WTC11 (cell line): ENCODE data around the gene RASL10A. TPM values are rescaled to one million over a fixed set of nuclear protein-coding genes. Genes with fewer than 3 reads are reported as not detected.
A peak's percentile ranks its signal among the peaks of the same experiment; 100 is the strongest.

Experiments used
- ATAC-seq: fragments of 200-7000 bp; cut with Tn5 transposase; 2 replicates; pipeline ENCODE4 v1.10.0; 2021; ENCODE audit warnings: mild to moderate bottlenecking, moderate library complexity
- CTCF ChIA-PET: fragments of 300-600 bp; sonication (Branson Sonifier 250); formaldehyde crosslinking; loops from one replicate; lab custom pipeline; 2021; ENCODE audit warnings: antibody characterized with exemption; lab: Charles Lee
- POLR2A ChIA-PET: fragments of 350-600 bp; sonication (Branson Sonifier 250); formaldehyde crosslinking; loops from one replicate; lab custom pipeline; 2021; ENCODE audit warnings: antibody characterized with exemption; lab: Charles Lee
- DNase-seq: peaks from one replicate; pipeline ENCODE4 v3.0.0; 2021; ENCODE audit warnings: low spot score
- H3K27ac Mint-ChIP-seq: 2 replicates; pipeline ENCODE4 v1.8.0; 2021; ENCODE audit warnings: mixed read lengths
- H3K27me3 Mint-ChIP-seq: 2 replicates; pipeline ENCODE4 v1.8.0; 2021; ENCODE audit warnings: low read depth, mild to moderate bottlenecking, moderate library complexity, mixed read lengths
- H3K36me3 Mint-ChIP-seq: 2 replicates; pipeline ENCODE4 v1.8.0; 2021; ENCODE audit warnings: mixed read lengths
- H3K4me1 Mint-ChIP-seq: 2 replicates; pipeline ENCODE4 v1.8.0; 2022; ENCODE audit warnings: mixed read lengths
- H3K4me3 Mint-ChIP-seq: 2 replicates; pipeline ENCODE4 v1.8.0; 2021; ENCODE audit warnings: mild to moderate bottlenecking, moderate library complexity, mixed read lengths
- H3K9me3 Mint-ChIP-seq: 2 replicates; pipeline ENCODE4 v1.8.0; 2021; ENCODE audit warnings: mixed read lengths
- ATF1 ChIP-seq: sonication (generic); formaldehyde crosslinking; IDR thresholded peaks from 2 replicates; pipeline ENCODE4 v1.8.1; 2023; ENCODE audit warnings: mild to moderate bottlenecking, moderate library complexity, missing genetic modification reagents
- ATF2 ChIP-seq: sonication (generic); formaldehyde crosslinking; IDR thresholded peaks from 2 replicates; pipeline ENCODE4 v1.8.1; 2022; ENCODE audit warnings: low read depth, missing genetic modification reagents, borderline replicate concordance
- CREB1 ChIP-seq: sonication (generic); formaldehyde crosslinking; IDR thresholded peaks from 2 replicates; pipeline ENCODE4 v1.8.0; 2023; ENCODE audit warnings: mild to moderate bottlenecking, missing genetic modification reagents
- ELF4 ChIP-seq: sonication (generic); formaldehyde crosslinking; IDR thresholded peaks from 2 replicates; pipeline ENCODE4 v1.8.1; 2022; ENCODE audit warnings: low read depth, mild to moderate bottlenecking, moderate library complexity, missing genetic modification reagents
- EMX1 ChIP-seq: fragments of 250-450 bp; sonication (Bioruptor Pico); IDR thresholded peaks from 2 replicates; pipeline ENCODE4 v1.8.0; 2021; ENCODE audit warnings: mild to moderate bottlenecking
- ERG ChIP-seq: fragments of 250-450 bp; sonication (Bioruptor Pico); IDR thresholded peaks from 2 replicates; pipeline ENCODE4 v1.8.0; 2021; ENCODE audit warnings: mild to moderate bottlenecking
- ETV6 ChIP-seq: sonication (generic); formaldehyde crosslinking; IDR thresholded peaks from 2 replicates; pipeline ENCODE4 v1.8.1; 2022; ENCODE audit warnings: mild to moderate bottlenecking, missing genetic modification reagents
- FOXK1 ChIP-seq: sonication (generic); formaldehyde crosslinking; IDR thresholded peaks from 2 replicates; pipeline ENCODE4 v1.8.0; 2022; ENCODE audit warnings: mild to moderate bottlenecking, moderate library complexity, missing genetic modification reagents
- GTF2I ChIP-seq: fragments of 250-450 bp; sonication (Bioruptor Pico); conservative IDR thresholded peaks from 2 replicates; pipeline ENCODE4 v1.4.0; 2021; ENCODE audit warnings: mild to moderate bottlenecking
- JUN ChIP-seq: sonication (generic); formaldehyde crosslinking; IDR thresholded peaks from 2 replicates; pipeline ENCODE4 v1.8.0; 2023; ENCODE audit warnings: mild to moderate bottlenecking, missing genetic modification reagents
- NFE2L1 ChIP-seq: sonication (generic); formaldehyde crosslinking; IDR thresholded peaks from 2 replicates; pipeline ENCODE4 v1.8.1; 2023; ENCODE audit warnings: missing genetic modification reagents
- NR2C2 ChIP-seq: sonication (generic); formaldehyde crosslinking; IDR thresholded peaks from 2 replicates; pipeline ENCODE4 v1.8.0; 2022; ENCODE audit warnings: mild to moderate bottlenecking, missing genetic modification reagents
- SP1 ChIP-seq: sonication (generic); formaldehyde crosslinking; conservative IDR thresholded peaks from 2 replicates; pipeline ENCODE4 v1.8.1; 2022; ENCODE audit warnings: missing genetic modification reagents
- TCF7 ChIP-seq: sonication (generic); formaldehyde crosslinking; IDR thresholded peaks from 2 replicates; pipeline ENCODE4 v1.8.0; 2022; ENCODE audit warnings: mild to moderate bottlenecking, low read depth, missing genetic modification reagents, moderate library complexity
- TEAD1 ChIP-seq: sonication (generic); formaldehyde crosslinking; IDR thresholded peaks from 2 replicates; pipeline ENCODE4 v1.8.0; 2022; ENCODE audit warnings: mild to moderate bottlenecking, missing genetic modification reagents
- TP53 ChIP-seq: sonication (generic); formaldehyde crosslinking; IDR thresholded peaks from 2 replicates; pipeline ENCODE4 v1.8.1; 2023; ENCODE audit warnings: mild to moderate bottlenecking, missing genetic modification reagents
- ZBTB21 ChIP-seq: sonication (generic); formaldehyde crosslinking; IDR thresholded peaks from 2 replicates; pipeline ENCODE4 v1.8.1; 2023; ENCODE audit warnings: mild to moderate bottlenecking, missing genetic modification reagents, borderline replicate concordance
- ZNF121 ChIP-seq: sonication (generic); formaldehyde crosslinking; IDR thresholded peaks from 2 replicates; pipeline ENCODE4 v1.8.0; 2023; ENCODE audit warnings: missing genetic modification reagents
- ZNF138 ChIP-seq: sonication (generic); formaldehyde crosslinking; conservative IDR thresholded peaks from 2 replicates; pipeline ENCODE4 v1.8.1; 2022; ENCODE audit warnings: mild to moderate bottlenecking, moderate library complexity, missing genetic modification reagents
- ZNF263 ChIP-seq: sonication (generic); formaldehyde crosslinking; IDR thresholded peaks from 2 replicates; pipeline ENCODE4 v1.8.1; 2022; ENCODE audit warnings: low read depth, mild to moderate bottlenecking, moderate library complexity, missing genetic modification reagents
- ZNF281 ChIP-seq: sonication (generic); formaldehyde crosslinking; IDR thresholded peaks from 2 replicates; pipeline ENCODE4 v1.8.0; 2023; ENCODE audit warnings: mild to moderate bottlenecking, missing genetic modification reagents
- ZNF396 ChIP-seq: fragments of 250-450 bp; sonication (Bioruptor Pico); IDR thresholded peaks from 2 replicates; pipeline ENCODE4 v1.8.0; 2021; ENCODE audit warnings: mild to moderate bottlenecking, moderate library complexity, borderline replicate concordance
- total RNA-seq: library from RNA; stranded (reverse); gene quantifications from 3 replicates; pipeline ENCODE4 v1.2.3, GENCODE V29; 2021
- TF ChIP-seq, protein P1 (sequence below): sonication (generic); formaldehyde crosslinking; IDR thresholded peaks from 2 replicates; pipeline ENCODE4 v1.8.1; 2023; ENCODE audit warnings: mild to moderate bottlenecking, missing genetic modification reagents, moderate library complexity
- TF ChIP-seq, protein P2 (sequence below): sonication (generic); formaldehyde crosslinking; IDR thresholded peaks from 2 replicates; pipeline ENCODE4 v1.8.0; 2022; ENCODE audit warnings: mild to moderate bottlenecking, missing genetic modification reagents
- TF ChIP-seq, protein P3 (sequence below): sonication (generic); formaldehyde crosslinking; IDR thresholded peaks from 2 replicates; pipeline ENCODE4 v1.8.0; 2022; ENCODE audit warnings: missing genetic modification reagents
- TF ChIP-seq, protein P4 (sequence below): sonication (generic); formaldehyde crosslinking; IDR thresholded peaks from 2 replicates; pipeline ENCODE4 v1.8.1; 2023; ENCODE audit warnings: mild to moderate bottlenecking, moderate library complexity, missing genetic modification reagents

Gene RASL10A
- total RNA-seq, 1 experiment from 2014 or later: 1.6 TPM

DNA sequence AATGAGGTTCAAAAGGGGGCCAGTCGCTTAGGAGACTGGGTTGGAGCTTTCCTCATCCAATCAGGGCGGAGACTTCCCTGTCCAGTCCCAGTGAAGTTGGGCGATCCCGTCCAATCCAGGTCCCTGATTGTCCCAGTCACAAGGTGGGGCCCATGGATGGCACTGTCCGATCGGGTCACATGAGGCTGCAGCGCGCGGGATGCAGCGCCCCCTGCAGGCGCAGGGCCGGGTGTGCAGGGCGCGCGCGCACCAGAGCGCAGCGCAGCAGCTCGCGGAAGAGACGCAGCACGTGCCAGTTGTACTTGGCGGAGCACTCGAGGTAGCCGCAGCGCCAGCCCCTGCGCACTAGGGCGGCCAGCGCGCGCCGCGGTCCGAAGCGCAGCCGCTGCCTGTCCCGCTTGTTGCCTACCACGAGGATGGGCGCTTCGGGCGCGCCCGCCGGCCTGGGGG lies 2.3 kb downstream of the RASL10A start:
- POLR2A ChIA-PET: no interaction called here
- Mint-ChIP-seq H3K9me3 (peaks cover 3% of the 10 kb centered on the region; the same call in 1 of the 2 replicates), H3K4me3 (no peak overlapping the region), H3K4me1 (peaks cover 17% of the 10 kb centered on the region), H3K27me3 (peaks cover 55% of the 10 kb centered on the region), H3K27ac (no peak overlapping the region), H3K36me3 (peaks cover 6% of the 10 kb centered on the region; the same call in 1 of the 2 replicates)
- ATAC-seq (peak; percentile 73), DNase-seq (peak; percentile 79)
- CTCF ChIA-PET: interaction anchor here (0.5 to 3.3 kb wide), 33 partner anchors 9 to 437 kb away, joined by 3 to 52 read pairs (median 4); partner anchors contain the start of genes AP1B1, EWSR1 and RHBDD3
- peak; percentile 90 for TF ChIP-seq TCF7 (CRISPR knock-in tag)
- peak; percentile 98 for TF ChIP-seq NFE2L1 (CRISPR knock-in tag)
- peak; percentile 97 for TF ChIP-seq FOXK1 (CRISPR knock-in tag)
- peak; percentile 96 for TF ChIP-seq CREB1 (CRISPR knock-in tag)
- peak; percentile 53; the same call in 1 of the 2 replicates for TF ChIP-seq ZNF263 (CRISPR knock-in tag)
- peak; percentile 84 for TF ChIP-seq NR2C2
- TF ChIP-seq, protein P1, sequence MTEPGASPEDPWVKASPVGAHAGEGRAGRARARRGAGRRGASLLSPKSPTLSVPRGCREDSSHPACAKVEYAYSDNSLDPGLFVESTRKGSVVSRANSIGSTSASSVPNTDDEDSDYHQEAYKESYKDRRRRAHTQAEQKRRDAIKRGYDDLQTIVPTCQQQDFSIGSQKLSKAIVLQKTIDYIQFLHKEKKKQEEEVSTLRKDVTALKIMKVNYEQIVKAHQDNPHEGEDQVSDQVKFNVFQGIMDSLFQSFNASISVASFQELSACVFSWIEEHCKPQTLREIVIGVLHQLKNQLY (CRISPR knock-in tag): peak; percentile 97
- peak; percentile 99 for TF ChIP-seq TP53 (CRISPR knock-in tag)
- TF ChIP-seq ZBTB21 (CRISPR knock-in tag): peak; percentile 96
- no peak for TF ChIP-seq ERG (CRISPR knock-in tag)
- TF ChIP-seq, protein P2, sequence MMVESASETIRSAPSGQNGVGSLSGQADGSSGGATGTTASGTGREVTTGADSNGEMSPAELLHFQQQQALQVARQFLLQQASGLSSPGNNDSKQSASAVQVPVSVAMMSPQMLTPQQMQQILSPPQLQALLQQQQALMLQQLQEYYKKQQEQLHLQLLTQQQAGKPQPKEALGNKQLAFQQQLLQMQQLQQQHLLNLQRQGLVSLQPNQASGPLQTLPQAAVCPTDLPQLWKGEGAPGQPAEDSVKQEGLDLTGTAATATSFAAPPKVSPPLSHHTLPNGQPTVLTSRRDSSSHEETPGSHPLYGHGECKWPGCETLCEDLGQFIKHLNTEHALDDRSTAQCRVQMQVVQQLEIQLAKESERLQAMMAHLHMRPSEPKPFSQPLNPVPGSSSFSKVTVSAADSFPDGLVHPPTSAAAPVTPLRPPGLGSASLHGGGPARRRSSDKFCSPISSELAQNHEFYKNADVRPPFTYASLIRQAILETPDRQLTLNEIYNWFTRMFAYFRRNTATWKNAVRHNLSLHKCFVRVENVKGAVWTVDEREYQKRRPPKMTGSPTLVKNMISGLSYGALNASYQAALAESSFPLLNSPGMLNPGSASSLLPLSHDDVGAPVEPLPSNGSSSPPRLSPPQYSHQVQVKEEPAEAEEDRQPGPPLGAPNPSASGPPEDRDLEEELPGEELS (CRISPR knock-in tag): peak; percentile 99
- TF ChIP-seq ZNF138: peak; percentile 98
- TF ChIP-seq, protein P3, sequence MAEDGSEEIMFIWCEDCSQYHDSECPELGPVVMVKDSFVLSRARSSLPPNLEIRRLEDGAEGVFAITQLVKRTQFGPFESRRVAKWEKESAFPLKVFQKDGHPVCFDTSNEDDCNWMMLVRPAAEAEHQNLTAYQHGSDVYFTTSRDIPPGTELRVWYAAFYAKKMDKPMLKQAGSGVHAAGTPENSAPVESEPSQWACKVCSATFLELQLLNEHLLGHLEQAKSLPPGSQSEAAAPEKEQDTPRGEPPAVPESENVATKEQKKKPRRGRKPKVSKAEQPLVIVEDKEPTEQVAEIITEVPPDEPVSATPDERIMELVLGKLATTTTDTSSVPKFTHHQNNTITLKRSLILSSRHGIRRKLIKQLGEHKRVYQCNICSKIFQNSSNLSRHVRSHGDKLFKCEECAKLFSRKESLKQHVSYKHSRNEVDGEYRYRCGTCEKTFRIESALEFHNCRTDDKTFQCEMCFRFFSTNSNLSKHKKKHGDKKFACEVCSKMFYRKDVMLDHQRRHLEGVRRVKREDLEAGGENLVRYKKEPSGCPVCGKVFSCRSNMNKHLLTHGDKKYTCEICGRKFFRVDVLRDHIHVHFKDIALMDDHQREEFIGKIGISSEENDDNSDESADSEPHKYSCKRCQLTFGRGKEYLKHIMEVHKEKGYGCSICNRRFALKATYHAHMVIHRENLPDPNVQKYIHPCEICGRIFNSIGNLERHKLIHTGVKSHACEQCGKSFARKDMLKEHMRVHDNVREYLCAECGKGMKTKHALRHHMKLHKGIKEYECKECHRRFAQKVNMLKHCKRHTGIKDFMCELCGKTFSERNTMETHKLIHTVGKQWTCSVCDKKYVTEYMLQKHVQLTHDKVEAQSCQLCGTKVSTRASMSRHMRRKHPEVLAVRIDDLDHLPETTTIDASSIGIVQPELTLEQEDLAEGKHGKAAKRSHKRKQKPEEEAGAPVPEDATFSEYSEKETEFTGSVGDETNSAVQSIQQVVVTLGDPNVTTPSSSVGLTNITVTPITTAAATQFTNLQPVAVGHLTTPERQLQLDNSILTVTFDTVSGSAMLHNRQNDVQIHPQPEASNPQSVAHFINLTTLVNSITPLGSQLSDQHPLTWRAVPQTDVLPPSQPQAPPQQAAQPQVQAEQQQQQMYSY (CRISPR knock-in tag): peak; percentile 52
- TF ChIP-seq SP1 (CRISPR knock-in tag): peak; percentile 75
- TF ChIP-seq ZNF121 (CRISPR knock-in tag): peak; percentile 37
- TF ChIP-seq ELF4: no peak
- TF ChIP-seq ATF2: peak; percentile 76; the same call in 1 of the 2 replicates
- TF ChIP-seq EMX1 (CRISPR knock-in tag): no peak
- peak; percentile 96 for TF ChIP-seq JUN
- peak; percentile 94; the same call in 1 of the 2 replicates for TF ChIP-seq ATF1 (CRISPR knock-in tag)
- peak; percentile 99 for TF ChIP-seq ETV6 (CRISPR knock-in tag)
- TF ChIP-seq TEAD1: peak; percentile 99
- TF ChIP-seq, protein P4, sequence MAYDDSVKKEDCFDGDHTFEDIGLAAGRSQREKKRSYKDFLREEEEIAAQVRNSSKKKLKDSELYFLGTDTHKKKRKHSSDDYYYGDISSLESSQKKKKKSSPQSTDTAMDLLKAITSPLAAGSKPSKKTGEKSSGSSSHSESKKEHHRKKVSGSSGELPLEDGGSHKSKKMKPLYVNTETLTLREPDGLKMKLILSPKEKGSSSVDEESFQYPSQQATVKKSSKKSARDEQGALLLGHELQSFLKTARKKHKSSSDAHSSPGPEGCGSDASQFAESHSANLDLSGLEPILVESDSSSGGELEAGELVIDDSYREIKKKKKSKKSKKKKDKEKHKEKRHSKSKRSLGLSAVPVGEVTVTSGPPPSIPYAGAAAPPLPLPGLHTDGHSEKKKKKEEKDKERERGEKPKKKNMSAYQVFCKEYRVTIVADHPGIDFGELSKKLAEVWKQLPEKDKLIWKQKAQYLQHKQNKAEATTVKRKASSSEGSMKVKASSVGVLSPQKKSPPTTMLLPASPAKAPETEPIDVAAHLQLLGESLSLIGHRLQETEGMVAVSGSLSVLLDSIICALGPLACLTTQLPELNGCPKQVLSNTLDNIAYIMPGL (CRISPR knock-in tag): peak; percentile 99
- TF ChIP-seq GTF2I (CRISPR knock-in tag): no peak
- TF ChIP-seq ZNF396 (CRISPR knock-in tag): no peak
- TF ChIP-seq ZNF281 (CRISPR knock-in tag): peak; percentile 97
